Testis (tissue), 3 donors: ENCODE measurements around the gene OGFR. TPM values are rescaled to one million over a fixed set of nuclear protein-coding genes. Genes with fewer than 3 reads are reported as not detected.

Experiments
- DNase-seq: peaks from one replicate; pipeline ENCODE4 v3.0.0-alpha.2; 2019
- H3K27ac ChIP-seq, 2 donors: fragments of 200-600 bp; sonication (generic); one replicate each; pipeline ENCODE4 v1.5.1; 2019
- H3K27me3 ChIP-seq: fragments of 200-600 bp; sonication (generic); one replicate; pipeline ENCODE4 v1.5.1; 2019
- H3K36me3 ChIP-seq: fragments of 200-600 bp; sonication (generic); one replicate; pipeline ENCODE4 v1.5.1; 2017; ENCODE audit warnings: low read depth; ENCODE audit errors: missing control alignments
- H3K4me1 ChIP-seq: fragments of 200-600 bp; sonication (generic); one replicate; pipeline ENCODE4 v1.5.1; 2019
- H3K4me3 ChIP-seq, 2 donors: fragments of 200-600 bp; sonication (generic); one replicate each; pipeline ENCODE4 v1.5.1; 2017 to 2019
- H3K9me3 ChIP-seq: fragments of 200-600 bp; sonication (generic); one replicate; pipeline ENCODE4 v1.5.1; 2017
- POLR2A ChIP-seq: fragments of 450-650 bp; IDR thresholded peaks from one replicate; pipeline ENCODE4 v1.6.1; 2017; ENCODE audit warnings: antibody characterized with exemption, mild to moderate bottlenecking, moderate library complexity
- WGBS, 2 donors: methylation state at CpG; one replicate each; pipeline ENCODE4 v1.1.5; 2018; 5-methylcytosine and 5-hydroxymethylcytosine counted together
- intact Hi-C: fragments of 100-400 bp; cut with DNase I; formaldehyde crosslinking; loops from one replicate; pipeline ENCODE4 v1.15.1; 2023; ENCODE audit warnings: low total_unique reads
- polyA plus RNA-seq: library from polyadenylated mRNA; stranded (reverse); fragments of 350-450 nt; fragmentation: Illumina TruSeq; extraction: RNeasy Lipid Tissue Mini Kit (QIAGEN cat#74804); gene quantifications from one replicate; pipeline ENCODE4 v1.2.3, GENCODE V29; 2014; ENCODE audit warnings: low read depth, low replicate concordance; ENCODE audit not compliant: insufficient read depth
- total RNA-seq, 2 donors: library from RNA; depleted of rRNA; stranded (reverse); fragments of >200 nt; gene quantifications; one replicate each; pipeline ENCODE4 v1.2.3, GENCODE V29; 2016
- TF ChIP-seq, protein P1 (sequence below), 3 experiments: fragments of 450-650 bp in 2 of 3; fragments of 200-600 bp in 1 of 3; sonication (generic) in 1 of 3; IDR thresholded peaks; one replicate each; pipeline ENCODE4 v1.5.1; 2016 to 2019; ENCODE audit warnings: antibody characterized with exemption in 3 of 3, mild to moderate bottlenecking in 2 of 3, moderate library complexity in 1 of 3

Gene OGFR
- total and polyA plus RNA-seq, 3 donors from 2014 or later: 23.7 to 57.0 (median 46.6) TPM

DNA sequence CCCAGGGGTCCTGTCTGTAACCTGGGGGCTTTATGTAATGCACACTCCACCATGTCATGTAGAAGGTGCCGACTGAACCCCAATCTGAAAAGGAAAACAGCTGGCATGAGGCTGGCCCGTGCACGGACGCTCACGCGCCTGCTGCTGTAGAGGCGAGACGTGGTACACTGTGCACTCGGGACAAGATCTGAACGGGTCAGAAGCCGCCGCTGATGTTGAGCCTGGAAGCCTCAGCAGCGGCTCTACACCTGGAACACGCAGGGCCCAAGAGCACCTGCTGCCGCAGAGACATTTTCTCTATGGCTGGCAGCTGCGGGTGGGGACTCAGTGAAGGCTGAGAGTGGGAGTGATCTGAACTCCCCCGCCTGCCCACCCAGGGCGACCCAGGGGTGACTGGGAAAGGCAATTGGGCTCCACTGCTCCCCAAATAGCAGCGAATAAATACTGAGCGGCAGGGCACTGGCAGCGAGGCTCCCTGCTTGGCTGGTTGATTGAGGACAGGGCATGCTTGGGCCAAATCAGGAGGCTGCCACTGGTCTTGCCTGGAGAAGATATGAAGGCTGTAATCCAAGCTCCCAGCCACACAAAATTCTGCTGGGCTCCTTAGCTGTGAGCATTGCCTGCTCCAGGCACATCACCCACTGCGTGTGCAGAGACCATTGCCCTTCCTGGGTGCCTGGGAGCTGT, 2.5 kb upstream of the OGFR start:
- 81 to 83% methylated on average over 22 of the region's 22 CpGs for WGBS, 2 donors
- no peaks in the 10 kb centered on the region for H3K27me3 ChIP-seq
- no peak overlapping the region for H3K4me3 ChIP-seq
- no peak overlapping the region for H3K27ac ChIP-seq
- intact Hi-C loops: no loop called here
- peaks cover 20% of the 10 kb centered on the region for H3K4me1 ChIP-seq
- no peaks in the 10 kb centered on the region for H3K36me3 ChIP-seq
- H3K9me3 ChIP-seq: no peaks in the 10 kb centered on the region
- TF ChIP-seq, protein P1, sequence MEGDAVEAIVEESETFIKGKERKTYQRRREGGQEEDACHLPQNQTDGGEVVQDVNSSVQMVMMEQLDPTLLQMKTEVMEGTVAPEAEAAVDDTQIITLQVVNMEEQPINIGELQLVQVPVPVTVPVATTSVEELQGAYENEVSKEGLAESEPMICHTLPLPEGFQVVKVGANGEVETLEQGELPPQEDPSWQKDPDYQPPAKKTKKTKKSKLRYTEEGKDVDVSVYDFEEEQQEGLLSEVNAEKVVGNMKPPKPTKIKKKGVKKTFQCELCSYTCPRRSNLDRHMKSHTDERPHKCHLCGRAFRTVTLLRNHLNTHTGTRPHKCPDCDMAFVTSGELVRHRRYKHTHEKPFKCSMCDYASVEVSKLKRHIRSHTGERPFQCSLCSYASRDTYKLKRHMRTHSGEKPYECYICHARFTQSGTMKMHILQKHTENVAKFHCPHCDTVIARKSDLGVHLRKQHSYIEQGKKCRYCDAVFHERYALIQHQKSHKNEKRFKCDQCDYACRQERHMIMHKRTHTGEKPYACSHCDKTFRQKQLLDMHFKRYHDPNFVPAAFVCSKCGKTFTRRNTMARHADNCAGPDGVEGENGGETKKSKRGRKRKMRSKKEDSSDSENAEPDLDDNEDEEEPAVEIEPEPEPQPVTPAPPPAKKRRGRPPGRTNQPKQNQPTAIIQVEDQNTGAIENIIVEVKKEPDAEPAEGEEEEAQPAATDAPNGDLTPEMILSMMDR (IDR thresholded peaks at IDR 0.05): no peak
- no peak for TF ChIP-seq POLR2A
- no peak for DNase-seq

DNA sequence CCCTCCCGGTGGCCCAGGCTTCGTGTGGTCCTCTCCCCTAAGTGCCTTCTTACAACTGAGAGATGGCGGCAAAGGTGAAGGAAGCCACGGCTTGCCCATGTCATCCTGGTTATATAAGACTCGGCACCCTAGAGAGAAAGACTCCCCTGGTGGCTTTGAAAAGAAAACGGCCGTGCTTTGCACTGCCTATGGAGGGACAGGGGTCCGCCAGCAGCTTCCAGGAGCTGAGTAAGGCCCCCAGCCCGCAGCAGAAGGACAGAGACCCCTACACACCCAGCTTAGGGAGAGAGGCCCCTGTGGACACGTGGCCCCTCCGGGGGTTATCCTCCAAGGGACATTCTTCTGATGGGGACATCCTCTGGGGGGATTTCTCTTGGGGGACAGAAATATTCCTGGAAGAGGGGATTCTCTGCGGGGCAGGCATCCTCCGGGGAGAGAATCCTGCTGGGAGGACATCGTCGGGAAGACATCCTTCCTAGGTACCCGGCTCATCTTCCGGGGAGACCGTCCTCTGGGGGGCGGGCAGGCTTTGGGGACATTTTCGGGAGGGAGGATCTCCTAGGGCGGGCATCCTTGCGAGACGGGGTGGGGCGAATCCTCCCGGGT, 511 bp upstream of the OGFR start:
- intact Hi-C loops: no loop called here
- no peak for DNase-seq
- 21 to 37% methylated on average over 15 to 20 of the region's 25 CpGs for WGBS, 2 donors
- Histone ChIP-seq H3K27me3 (no peaks in the 10 kb centered on the region), H3K27ac (peak overlapping the region in 1 of 2 donors; percentile 88), H3K4me1 (peaks cover 15% of the 10 kb centered on the region), H3K36me3 (no peaks in the 10 kb centered on the region), H3K9me3 (no peaks in the 10 kb centered on the region), H3K4me3 (peak overlapping the region; percentile 90 to 94)
- TF ChIP-seq, protein P1 (IDR thresholded peaks at IDR 0.05): no peak
- no peak for TF ChIP-seq POLR2A

DNA sequence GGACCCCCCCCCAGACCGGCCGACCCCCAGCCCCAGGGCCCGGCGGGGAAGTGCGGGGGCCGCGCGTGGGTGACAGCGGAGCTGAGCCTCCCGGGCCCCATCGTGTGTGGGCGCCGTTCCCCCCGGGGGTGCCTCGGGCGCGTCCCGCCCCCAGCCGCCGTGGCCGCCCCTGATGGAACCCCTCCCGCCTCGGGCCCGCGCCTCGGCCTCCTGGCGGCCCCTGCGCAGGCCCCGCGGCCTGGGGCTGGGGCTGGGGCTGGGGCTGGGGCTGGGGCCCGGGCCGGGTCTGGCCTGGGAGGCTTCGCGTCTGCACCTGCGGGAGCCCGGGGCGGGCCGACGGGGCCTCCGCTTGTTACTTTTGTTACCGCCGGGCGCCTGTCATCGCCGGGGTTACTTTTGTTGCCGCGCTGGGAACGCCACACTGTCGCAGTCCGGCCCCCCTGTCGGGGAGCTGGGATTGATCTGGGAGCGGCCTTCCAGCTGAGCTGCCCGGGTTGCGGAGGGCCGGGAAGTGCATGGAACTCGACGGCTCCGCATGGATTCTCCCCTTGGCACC, 598 bp downstream of the OGFR start:
- H3K9me3 ChIP-seq: no peaks in the 10 kb centered on the region
- H3K4me3 ChIP-seq: peak overlapping the region; percentile 90 to 94
- no peaks in the 10 kb centered on the region for H3K36me3 ChIP-seq
- DNase-seq: peak; percentile 40
- peaks cover 15% of the 10 kb centered on the region for H3K4me1 ChIP-seq
- intact Hi-C loops: no loop called here
- TF ChIP-seq POLR2A: no peak
- TF ChIP-seq, protein P1 (IDR thresholded peaks at IDR 0.05): no peak
- no peaks in the 10 kb centered on the region for H3K27me3 ChIP-seq
- H3K27ac ChIP-seq: peak overlapping the region; percentile 66 to 88
- WGBS, 2 donors: 0% methylated on average over 12 of the region's 58 CpGs; no CpG with 5 or more reads in 1 of the 2 donors

DNA sequence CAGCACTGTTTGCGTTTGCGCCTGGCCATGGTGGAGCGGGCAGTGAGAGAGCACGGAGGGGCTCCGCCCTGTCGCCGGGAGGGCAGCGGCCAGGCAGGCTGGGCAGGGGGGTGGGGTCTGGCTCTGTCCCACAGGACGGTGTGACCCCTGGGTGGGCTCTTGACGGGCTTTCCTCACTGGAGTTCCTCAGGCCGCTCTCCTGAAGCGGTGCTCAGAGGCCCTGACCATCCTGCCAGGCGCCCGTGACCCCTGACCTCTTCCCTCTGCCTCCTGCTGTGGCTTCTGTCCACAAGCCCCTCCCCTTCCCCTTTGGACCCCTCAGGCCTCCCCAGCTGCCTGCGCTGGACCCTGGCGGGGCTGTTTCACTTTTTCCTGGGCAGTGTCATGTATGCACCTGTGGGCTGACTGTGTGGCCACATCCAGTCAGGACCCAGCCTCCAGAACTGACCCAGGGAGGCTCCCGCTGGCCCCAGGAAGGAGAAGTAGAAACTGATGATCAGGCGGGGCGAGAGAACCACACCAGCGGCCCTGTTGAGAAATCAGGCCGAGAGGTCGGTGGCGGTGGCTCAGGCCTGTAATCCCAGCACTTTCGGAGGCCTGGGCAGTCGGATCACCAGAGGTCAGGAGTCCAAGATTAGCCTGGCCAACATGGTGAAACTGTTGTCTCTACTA, 1.2 kb downstream of the OGFR start:
- peak overlapping the region; percentile 47 to 88 for H3K27ac ChIP-seq
- TF ChIP-seq, protein P1 (IDR thresholded peaks at IDR 0.05): no peak
- TF ChIP-seq POLR2A: no peak
- H3K27me3 ChIP-seq: no peaks in the 10 kb centered on the region
- peak overlapping the region; percentile 90 to 94 for H3K4me3 ChIP-seq
- H3K4me1 ChIP-seq: peaks cover 15% of the 10 kb centered on the region
- DNase-seq: no peak
- no peaks in the 10 kb centered on the region for H3K36me3 ChIP-seq
- intact Hi-C loops: no loop called here
- no peaks in the 10 kb centered on the region for H3K9me3 ChIP-seq
- 4 to 58% methylated on average over 8 to 13 of the region's 25 CpGs for WGBS, 2 donors
